Right lung (tissue), 5 donors: Measurements from ENCODE around the gene HVCN1. TPM values are rescaled to one million over a fixed set of nuclear protein-coding genes. Genes with fewer than 3 reads are reported as not detected.
"Not testable (repeated sequence)": the region's sequence is repeated elsewhere in the genome, so short reads cannot be mapped to it uniquely, and the experiment has no call there.

Source experiments
- DNase-seq, 2 donors: peaks; one replicate each; pipeline ENCODE4 v3.0.0-alpha.2; 2013
- polyA plus RNA-seq, 5 donors: library from polyadenylated mRNA; unstranded; fragments of 120-200 nt; gene quantifications; one replicate each; pipeline versions ENCODE4 v1.2.1 to v1.2.3, GENCODE V29; 2013; ENCODE audit warnings: inconsistent platforms in 1 of 5, low replicate concordance in 1 of 5; ENCODE audit not compliant: insufficient read length in 5 of 5, insufficient read depth in 1 of 5

HVCN1 gene
- polyA plus RNA-seq, 5 donors = 14.8 to 18.1 (median 17.6) TPM

DNA sequence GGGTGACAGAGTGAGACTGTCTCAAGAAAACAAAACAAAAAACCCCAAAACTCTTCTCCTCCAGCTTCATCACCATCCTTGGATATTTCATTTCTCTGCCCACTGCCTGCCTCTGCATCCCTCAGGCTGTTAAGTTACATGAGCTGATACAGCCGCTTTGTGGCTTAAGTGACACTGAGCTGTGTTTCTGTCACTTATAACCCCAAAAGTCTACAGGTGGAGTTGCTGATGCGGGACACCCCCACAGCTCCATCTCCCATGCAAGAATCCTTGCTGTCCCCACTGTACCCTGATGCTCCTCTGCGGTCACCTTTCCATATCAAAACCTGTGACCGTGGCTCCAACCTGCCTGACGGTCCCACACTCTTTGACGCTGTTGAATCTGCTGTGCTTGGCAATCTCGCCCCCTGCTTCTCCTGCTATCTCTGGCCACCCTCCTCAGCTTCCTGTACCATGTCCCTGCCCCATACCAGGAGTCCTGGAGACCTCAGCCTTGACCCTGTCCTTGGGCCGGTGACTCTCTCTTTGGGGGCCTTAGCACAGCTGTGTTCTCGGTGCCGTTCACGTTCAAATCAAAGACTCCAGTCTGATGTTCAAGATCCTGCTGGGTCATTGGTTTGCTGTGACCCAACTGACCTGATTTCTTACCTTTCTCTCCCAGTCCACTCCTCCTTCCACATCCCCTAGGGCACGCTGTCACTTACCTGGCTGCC is 20.3 kb downstream of the HVCN1 start:
- DNase-seq = no peak

DNA sequence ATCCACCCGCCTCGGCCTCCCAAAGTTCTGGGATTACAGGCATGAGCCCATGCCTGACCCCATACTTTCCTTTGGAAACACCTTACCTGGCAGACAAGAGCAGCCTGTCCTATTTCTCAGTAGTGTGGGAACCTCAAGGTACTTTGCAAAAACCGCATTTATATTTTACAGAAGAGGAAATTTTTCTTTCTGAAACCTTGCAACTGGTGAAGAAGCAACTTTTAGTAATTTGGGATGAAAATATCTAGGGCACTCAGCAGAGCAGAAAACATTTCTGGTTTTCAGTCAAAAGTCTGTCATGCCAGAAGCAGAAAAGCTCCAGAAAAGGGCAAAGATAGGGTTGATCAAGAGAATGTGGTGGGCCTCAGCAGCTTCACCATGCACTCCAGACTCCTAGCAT is 21.2 kb downstream of the HVCN1 start:
- no peak for DNase-seq

DNA sequence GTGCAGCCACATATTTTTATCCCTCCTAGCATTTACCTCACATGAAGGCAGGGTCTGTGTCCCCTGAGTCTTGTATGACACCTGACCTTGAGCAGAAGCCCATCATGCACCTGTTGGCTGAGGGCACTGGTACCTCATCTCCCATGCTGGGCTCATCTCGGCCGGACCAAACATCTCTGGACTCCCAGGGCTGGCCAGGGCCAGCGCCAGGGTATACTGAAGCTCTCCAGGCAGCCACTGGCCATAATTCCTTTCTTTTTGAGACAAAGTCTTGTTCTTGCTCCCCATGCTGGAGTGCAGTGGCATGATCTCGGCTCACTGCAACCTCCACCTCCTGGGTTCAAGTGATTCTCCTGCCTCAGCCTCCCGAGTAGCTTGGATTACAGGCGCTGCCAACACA is 22.0 kb downstream of the HVCN1 start:
- no peak for DNase-seq

DNA sequence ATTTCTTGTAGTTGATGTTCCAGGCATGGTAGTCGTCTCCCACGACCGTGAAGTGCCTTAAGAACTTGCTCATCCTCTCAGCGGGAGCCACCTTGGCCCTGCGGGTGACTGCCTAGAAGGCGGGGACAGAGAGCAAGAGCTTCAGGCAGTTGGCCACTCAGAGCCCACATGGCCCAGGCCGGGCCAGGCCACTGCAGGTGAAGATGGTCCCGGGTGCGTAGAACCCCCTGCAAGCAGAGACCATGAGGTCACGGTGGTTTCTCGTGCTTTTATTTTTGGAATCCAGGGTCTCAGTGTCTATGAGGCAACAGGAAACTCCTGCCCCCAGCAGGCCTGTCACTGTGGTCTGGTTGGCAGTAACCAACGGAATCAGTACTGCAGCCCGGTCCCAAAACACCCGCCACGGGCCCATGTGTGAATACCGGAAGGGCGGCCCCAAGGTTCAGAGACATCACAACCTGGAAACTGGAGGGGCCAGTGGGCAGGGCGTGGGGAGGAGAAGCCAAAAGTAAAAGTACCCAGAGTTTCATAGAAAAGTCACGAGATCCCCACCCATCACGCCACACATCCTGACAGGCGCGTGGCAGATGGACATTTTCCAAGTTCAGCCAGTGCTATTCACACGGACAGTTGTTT is 27.5 kb downstream of the HVCN1 start:
- DNase-seq = no peak

DNA sequence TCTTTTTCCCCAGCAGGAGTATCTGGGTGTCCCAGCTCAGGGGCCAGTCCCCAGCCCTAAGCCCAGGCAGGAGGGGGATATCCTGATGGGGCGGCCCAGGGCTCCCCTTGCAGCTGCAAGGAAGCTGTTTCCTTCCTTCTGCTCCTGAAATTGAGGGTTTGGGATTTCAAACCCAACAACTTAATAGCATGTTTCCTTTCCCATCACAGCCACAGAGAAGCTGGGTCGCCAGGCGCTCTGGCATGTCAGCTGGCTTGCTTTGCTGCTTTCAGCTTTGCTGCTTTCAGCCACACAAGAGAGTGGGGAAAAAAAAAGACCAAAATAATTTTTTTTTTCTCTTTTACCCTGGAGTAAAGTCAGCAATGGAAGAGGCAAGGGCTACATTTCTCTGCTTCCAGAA is 30.0 kb downstream of the HVCN1 start:
- DNase-seq = no peak

DNA sequence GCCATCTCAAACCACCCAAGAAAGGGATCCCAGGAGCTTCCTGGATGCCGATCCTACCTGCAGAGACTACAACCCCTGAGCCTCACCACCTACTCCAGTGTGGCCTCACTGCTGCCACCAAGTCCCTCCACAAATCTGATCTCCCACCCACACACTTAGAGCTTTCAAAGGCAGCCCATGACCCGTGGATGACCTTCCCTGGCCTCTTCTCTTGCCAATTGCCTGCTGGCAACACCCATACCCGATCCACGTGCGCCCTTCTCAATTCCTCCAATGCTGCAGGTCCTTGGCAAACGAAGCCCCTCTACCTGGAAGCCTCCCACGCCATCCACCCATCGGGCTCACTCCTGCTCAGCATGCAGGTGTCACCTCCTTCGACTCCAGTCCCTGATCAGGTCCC is 30.7 kb downstream of the HVCN1 start:
- DNase-seq = no peak

DNA sequence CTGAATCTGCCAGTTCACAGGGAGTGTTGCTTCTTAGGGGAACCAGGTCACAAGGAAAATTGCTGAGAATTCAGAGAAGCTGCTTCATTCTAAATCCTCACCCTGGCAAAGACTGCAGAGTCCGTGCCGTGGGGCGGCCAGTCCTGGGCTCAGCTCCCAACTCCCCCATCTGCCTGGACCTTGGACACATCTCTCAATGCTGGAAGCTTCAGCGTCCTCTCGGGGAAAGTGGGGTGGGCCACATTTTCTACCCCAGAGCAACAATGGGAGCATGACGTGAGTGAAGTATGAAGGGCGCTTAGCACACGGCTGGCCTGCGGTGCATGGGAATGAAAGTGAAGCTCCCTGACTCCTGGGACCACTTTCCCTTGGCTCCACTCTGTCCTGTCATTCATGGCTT is 31.2 kb downstream of the HVCN1 start:
- no peak for DNase-seq

DNA sequence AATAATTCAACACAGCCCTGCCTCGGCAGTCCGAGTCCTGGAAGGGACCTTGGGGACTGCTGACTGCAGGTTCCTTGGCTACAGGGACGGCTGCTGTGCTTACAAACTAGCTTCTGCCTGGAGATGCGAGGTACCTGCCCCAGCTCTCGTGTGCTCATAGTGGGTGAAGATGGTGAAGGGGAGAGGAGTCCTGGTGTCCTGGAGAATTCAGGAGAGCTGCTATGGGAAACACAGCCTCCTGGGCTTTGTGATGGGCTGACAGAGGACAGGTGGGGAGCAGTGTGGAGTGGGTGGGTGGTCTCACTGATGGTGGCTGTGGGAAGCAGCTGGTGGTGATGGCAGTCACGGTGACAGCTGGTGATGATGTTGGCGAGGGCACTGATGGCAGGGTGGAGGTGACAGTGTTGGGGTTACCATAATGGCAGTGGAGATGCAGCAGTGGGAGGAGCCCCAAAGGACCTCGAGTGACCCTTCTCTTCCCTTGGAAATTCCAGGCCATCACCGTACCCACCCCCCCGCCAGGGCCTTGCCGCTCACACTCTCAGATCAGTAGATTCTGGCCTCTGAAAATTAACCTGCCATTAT is 32.8 kb downstream of the HVCN1 start:
- no peak for DNase-seq

DNA sequence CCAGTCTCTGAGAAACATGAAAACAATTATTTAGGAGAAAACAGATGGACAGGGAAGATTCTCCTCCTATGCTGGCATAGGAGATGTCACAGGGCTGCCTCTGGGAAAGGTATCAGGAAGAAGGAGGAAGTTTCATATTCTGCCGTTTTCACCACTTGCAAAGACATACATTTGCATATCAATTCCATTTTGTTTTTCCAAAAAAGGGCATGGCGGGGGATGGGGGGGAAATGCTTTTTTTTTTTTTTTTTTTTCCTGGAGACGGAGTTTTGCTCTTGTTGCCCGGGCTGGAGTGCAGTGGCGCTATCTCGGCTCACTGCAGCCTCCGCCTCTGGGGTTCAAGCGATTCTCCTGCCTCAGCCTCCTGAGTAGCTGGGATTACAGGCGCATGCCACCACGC is 34.7 kb downstream of the HVCN1 start:
- not testable (repeated sequence) for DNase-seq

DNA sequence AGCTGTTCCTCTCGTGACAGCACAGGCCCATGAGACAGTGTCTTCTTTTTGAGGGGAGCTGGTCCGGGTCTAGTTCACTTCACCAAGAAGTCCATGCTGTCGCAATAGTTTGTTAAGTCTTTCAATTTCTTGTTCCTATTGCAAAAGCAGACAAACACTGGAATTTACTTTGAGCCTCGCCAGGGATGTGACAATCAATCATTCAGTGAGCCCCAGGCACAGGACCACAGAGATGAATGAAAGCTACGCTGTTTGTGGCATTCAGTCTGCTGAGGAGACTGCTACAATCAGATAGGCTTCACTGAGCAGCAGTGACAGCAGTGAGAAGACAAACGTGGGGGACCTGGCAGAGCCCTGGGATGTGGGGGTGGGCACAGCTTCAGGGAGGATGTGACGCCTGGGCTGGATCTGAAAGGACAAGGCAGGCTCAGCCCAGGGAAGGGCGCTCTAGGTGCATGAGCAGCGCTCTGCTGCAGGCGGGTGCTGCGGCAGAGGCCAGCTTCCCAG is 39.5 kb downstream of the HVCN1 start:
- no peak for DNase-seq

DNA sequence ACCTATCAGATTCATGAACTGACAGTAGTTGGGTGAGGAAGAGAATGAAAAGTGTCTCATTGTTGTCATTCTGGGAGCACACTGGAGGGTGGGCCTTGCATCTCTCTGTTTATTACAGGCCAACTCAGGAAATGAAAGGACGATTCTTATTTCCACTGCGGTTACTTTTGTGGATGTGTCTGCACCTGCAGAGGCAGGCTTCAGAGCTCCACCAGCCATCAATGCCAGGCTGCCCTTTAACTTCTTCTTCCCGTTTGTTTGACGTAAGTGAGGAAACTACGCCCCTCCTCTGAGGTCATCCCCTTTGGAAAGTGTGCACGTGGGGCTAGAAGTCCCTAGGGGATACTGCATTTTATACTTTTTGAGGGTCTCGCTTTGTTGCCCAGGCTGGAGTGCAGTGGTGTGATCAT is 41.3 kb downstream of the HVCN1 start:
- DNase-seq = no peak

DNA sequence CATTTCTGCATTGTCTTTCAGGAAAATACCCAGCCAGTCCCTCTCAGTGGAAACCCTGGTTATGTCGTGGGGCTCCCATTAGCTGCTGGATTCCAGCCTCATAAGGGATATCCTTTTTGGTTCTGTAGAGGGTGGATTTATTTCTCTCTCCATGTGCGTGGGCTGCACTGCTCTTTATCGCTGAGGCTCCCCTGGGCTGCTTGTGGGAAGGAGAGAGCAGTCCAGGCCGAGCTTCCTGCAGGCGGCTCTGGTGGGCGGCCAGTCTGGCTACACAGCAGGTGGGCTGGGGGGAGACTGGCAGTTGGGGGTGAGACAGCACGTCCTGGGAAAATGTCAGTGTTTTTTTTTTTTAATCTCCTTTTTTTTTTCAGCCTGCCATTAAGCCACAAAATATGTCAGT is 47.4 kb downstream of the HVCN1 start:
- DNase-seq = no peak

DNA sequence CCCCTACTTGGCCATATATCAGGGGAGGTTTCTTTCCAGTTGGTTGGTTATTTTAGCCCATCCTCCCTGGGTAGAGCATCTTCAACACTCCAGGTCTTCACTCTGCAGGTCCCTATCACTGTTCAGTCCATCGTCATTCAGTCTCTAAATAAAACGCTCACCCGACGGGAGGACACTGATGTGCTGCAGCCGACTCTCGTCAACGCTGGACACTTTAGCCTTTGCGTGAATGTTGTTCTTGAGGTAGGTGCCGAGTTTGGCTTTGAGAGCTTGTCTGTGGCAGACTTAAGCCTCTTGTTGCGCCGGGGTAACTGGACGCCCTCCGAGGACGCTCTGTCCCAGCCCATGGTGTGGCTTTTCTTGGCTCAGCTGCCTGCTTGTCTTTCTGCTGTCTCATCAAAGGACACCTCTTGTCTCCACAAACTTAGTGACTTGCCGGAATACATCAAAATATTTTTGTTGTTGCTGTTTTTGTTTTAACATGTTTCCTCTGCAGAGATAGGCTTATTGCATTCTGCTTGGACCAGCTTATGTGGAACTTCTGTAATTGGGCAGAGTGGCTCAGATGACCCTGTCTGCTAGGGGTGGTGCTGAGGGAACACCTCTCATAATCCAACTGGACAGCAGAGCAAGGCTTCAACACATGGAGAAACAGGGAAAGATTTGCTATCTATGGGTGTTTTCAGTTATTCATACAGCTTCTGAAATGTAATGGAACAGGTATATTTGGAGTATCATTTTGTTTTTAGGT is 48.5 kb downstream of the HVCN1 start:
- DNase-seq = no peak

DNA sequence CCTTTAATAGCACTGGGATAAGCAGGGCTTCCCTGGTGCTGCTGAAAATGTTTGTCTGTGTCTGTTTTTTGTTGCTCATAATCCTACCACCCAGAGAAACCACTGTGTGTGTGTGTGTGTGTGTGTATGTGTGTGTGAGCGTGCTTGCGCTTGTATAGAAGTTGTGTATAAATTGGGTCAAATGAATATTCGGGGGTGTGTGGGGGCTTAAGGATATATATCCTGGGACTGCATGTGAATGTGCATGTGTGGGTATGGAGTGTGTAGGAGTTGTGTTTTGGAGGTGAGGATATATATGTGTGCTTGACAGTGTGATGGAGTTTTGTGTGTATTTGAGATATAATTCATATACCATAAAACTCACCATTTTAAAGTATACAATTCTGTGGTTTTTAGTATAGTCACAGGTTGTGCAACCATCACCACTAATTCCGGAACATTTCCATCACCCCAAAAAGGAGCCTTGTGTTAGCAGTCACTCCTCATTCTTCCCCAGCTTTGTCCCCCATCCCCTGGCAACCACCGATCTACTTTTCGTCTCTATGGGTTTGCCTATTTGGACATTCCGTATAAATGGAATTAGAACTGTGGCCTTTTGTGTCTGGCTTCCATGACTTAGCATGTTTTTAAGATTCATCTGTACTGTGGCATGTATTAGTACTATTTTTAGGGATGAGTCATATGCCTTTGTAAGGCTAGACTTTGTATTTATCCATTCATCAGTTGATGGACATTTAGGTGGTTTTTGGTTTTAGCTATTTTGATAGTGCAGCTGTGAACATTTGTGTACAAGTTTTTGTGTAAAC is 49.4 kb downstream of the HVCN1 start:
- no peak for DNase-seq

DNA sequence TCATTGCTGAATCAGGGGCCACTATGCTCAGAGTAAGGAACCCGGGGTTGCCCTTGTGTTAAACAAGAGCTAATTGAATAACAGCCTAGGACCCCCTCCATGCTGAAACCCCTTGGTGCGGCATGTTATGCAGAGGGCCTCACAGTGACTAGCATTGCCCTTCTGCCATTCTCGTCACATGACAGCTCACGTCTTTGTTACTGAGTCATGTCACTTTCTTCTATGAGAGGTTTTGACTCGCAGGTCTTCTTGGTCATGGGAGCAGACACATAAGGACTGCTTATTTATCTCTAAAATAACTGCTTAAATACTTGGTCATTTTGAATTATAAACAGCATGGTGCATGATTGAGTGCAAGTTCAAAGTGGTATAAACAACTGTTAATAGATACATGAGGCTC is 50.1 kb downstream of the HVCN1 start:
- DNase-seq = no peak

DNA sequence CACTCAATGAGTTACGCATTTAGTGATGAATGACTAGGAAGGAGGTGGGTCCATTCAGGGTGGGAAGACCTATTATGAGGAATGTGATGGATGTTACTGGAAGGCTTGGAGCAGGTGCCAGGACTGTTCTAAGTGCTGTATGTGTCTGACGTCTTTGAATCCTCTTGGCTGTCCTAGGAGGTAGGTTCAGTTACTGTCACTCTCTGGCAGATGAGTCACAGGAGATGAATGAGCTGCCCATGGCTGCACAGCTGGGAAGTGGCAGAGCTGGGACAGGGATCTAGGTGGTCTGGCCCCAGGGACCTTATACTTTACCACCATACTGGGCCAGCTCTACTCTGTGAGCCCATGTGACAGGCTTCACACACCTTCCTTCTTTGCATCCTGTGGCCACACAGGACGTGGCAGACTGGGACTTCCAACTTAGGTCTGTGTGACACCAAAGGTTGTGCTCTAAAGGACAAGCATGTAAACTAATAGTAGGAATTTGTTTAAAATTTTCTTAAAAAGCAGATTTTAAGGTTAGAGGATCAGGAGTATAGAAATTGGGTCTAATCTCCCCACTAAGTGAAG is 51.0 kb downstream of the HVCN1 start:
- no peak for DNase-seq

DNA sequence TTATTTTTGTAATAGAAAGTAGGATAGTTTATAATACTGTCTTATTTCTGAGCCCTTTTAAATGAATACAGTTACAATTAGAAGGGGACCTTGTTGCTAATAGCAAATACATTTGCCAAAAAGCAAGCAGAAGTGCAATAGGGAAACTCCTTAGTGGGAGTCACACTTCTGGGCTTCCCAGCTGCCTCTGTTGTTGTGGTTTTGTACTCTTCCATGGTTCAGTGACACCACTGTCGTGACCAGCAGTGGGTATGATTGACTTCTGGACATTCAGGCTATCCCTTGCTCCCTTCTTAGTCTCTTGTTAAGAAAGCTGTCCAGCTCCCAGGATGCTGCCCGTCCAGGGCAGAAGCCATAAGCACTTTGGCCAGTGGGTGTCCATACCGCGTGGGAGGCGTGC is 52.4 kb downstream of the HVCN1 start:
- DNase-seq = no peak

DNA sequence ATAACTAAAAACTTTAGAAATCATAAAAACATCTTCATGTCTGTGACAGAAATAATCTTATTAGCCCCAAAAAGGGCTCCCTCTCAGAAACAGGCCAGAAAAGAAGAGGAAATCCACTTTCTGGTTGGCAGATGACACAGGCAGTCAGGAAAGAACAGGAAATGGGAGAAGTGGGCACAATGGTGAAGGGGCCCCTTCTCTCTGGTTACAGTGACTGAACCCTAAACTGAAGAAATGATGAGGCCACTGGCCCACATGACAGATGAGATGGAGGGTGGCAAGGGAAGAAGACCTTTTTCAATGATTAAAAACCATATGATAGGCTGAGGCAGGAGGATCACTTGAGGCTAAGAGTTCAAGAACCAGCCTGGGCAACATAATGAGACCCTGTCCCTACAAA is 53.9 kb downstream of the HVCN1 start:
- DNase-seq = no peak

DNA sequence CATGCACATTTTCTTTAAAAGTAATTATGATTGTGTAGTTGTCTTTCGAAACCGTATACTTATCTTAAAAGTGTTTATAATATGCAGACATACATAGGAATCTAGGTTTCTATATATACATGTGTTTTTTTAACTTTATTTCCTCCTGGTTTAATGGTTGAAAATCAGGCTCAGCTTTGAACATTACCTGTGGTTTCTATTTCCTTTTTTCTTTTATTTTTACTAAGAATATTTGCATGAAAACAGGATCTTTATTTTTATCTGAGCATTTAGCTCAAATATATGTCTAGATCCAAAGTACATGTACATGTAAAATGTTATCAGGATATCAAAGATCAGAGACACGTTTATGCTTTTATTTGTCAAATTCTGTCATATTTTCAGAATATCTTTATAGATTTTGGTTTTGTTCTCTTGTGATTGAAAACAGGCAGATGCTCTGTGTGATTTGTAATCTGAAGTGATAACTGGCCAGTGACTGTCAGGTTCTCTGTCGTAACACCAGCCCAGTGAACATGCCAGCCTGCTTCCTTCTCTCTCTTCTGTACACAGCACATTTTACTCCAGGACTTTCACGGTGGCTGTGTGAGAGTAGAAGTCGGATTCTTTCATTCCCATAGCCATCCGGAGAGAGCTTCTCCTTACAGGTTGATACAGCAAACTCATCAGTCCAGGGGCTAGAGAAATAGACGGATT is 61.3 kb downstream of the HVCN1 start:
- no peak for DNase-seq

DNA sequence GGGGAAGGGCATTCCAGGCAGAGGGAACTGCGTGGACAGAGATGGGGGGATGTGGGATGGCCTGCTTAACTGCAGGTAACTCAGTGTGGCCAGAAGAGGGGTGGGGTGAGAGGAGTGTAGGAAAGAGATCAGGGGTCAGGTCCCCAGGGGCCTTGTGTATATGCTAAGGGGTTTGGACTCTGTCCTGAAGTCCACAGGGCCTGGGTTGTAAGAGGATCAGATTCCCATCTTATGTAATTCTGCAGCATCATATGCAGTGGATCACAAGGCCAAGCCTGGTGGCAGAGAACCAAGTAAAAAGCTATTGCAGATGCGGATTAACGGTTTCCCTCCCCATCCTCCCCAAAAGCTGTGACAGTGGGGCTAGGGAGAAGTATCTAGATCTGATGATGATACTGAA is 66.3 kb downstream of the HVCN1 start:
- no peak for DNase-seq

DNA sequence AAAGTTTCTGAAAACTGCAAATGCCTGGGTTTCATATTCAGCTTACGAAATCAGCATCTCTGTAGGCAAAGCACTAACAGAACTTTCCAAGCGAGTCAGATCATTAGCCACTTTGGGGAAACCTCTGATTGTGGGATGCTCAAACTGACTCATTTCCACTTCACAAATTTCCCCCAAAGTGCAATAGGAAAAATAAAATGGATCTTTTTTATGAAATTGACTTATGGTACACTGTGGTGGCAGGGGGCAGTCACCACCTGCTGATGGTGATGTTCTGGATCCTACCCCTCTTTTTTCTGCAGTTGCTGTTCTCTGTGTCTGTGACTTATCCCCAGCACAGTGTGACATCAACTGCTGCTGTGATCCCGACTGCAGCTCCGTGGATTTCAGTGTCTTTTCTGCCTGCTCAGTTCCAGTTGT is 69.4 kb downstream of the HVCN1 start:
- DNase-seq = no peak
